ENCODE measurements around the gene MCF2. TPM values are rescaled to one million over a fixed set of nuclear protein-coding genes. Genes with fewer than 3 reads are reported as not detected.

Gene MCF2
- total and polyA plus RNA-seq, 2 of the 4 experiments (the other 2 are of a cell fraction), result 0.07 TPM; not detected in 1

DNA sequence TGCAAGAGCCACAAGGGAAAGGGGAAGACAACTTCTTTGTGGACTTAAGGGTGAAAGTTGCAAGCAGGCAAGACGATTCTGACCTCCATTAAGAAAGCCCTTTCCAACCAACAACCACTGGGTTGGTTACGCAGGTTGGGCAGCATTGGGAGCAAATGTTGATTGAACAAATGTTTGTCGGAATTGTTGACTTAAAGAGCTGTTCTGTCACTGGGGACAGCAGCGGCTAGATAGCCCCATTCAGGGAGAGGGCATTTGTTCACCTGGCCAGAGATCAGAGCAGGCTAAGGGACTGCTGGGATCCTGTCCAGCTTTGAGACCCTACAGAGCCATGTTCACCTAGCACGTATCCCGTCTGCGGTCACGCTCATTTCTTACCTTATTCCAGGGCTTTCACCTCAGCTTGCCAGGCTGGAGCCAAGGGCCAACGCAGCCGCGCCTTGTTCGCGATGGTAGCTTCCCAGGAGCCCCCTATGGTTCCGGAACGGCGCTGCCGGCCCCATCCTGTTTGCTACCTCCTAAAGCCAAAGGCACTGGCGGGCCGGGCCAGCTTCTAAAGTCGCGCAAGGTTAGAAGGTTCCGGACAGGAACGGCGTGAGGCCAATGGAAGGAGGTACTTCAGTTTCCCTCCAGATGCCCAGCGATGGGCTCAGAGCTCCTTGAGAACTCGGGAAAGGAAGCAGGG, 152.8 kb downstream of the MCF2 start:
- no peak overlapping the region for H2AFZ ChIP-seq (replicated peaks; ENCODE audit: low read length, poor library complexity)
- intact Hi-C loops (cut with micrococcal nuclease), result loop anchor here (10.0 kb wide), 1 partner anchor 420 kb away; no protein-coding TSS in a partner anchor
- no peak overlapping the region for H4K5ac ChIP-seq (ENCODE audit: low read depth, low read length)
- BruUV-seq (replicated peaks), result no TSS peak
- no peak overlapping the region for H3K27ac ChIP-seq (ENCODE audit: insufficient read depth, low read length)
- no peaks in the 10 kb centered on the region for H3K4me1 ChIP-seq (ENCODE audit: control insufficient read depth, insufficient read depth, low read length)
- H3K9me1 ChIP-seq (ENCODE audit: insufficient read depth, low read length), result no peaks in the 10 kb centered on the region
- dilution Hi-C loops (cut with HindIII; ENCODE audit: low sequenced_read_pairs, unreplicated experiment), result no loop called here
- H2BK15ac ChIP-seq (ENCODE audit: low read depth, low read length), result no peak overlapping the region
- H3K9me3 ChIP-seq (ENCODE audit: control insufficient read depth, insufficient read depth, low read length), result no peaks in the 10 kb centered on the region
- no peak overlapping the region for H3K4me2 ChIP-seq (ENCODE audit: low read depth, low read length)
- no peak overlapping the region for H4K8ac ChIP-seq (ENCODE audit: low read depth in 2 of 2, low read length in 2 of 2)
- H3K23ac ChIP-seq (ENCODE audit: low read depth, low read length), result no peak overlapping the region
- 52% methylated on average over 6 of the region's 26 CpGs; no CpG with 5 or more reads in 1 of the 2 experiments for WGBS, 2 experiments (ENCODE audit: extremely low coverage in 2 of 2, insufficient read length in 1 of 2)
- no peak overlapping the region for H3K4ac ChIP-seq (ENCODE audit: low read depth, low read length)
- H2BK5ac ChIP-seq (ENCODE audit: low read depth, low read length, poor library complexity, severe bottlenecking), result no peak overlapping the region
- DNase-seq, result no peak
- H2BK20ac ChIP-seq (ENCODE audit: low read depth, low read length), result no peak overlapping the region
- in situ Hi-C loops (cut with MboI; ENCODE audit: low sequenced_read_pairs), result no loop called here
- H4K20me1 ChIP-seq (ENCODE audit: insufficient read depth, low read length), result no peaks in the 10 kb centered on the region
- CTCF ChIA-PET, result no interaction called here
- no peak overlapping the region for H3K56ac ChIP-seq (ENCODE audit: extremely low read depth, insufficient read depth, low read length)
- no peak overlapping the region for H3K4me3 ChIP-seq (ENCODE audit: insufficient read depth, low read depth, low read length)
- H2AK5ac ChIP-seq (ENCODE audit: low read depth, low read length), result no peak overlapping the region
- no peaks in the 10 kb centered on the region; the same call in 1 of the 2 replicates for H3K27me3 ChIP-seq (ENCODE audit: control insufficient read depth, insufficient read depth, low read length)
- H3K9ac ChIP-seq (ENCODE audit: low read depth, low read length), result no peak overlapping the region
- no peak overlapping the region for H3K14ac ChIP-seq (replicated peaks; ENCODE audit: low read depth, low read length)
- no peak for ATAC-seq (ENCODE audit: low read depth)
- no peak overlapping the region for H3K18ac ChIP-seq (ENCODE audit: low read depth, low read length)
- no peak overlapping the region for H4K91ac ChIP-seq (ENCODE audit: insufficient read depth, low read depth, low read length)
- no peaks in the 10 kb centered on the region for H3K36me3 ChIP-seq (ENCODE audit: control insufficient read depth, insufficient read depth, low read length)
- TF ChIP-seq MAFK (IDR thresholded peaks at IDR 0.05; ENCODE audit: low read depth, low read length) (no peak), NFE2L2 (IDR thresholded peaks at IDR 0.05; ENCODE audit: low read depth, low read length) (no peak), FOS (IDR thresholded peaks at IDR 0.05; ENCODE audit: low read depth, low read length) (no peak), RAD21 (IDR thresholded peaks at IDR 0.05; ENCODE audit: low read length) (no peak), RFX5 (IDR thresholded peaks at IDR 0.05; ENCODE audit: low read depth, low read length) (no peak), SMC3 (IDR thresholded peaks at IDR 0.05; ENCODE audit: low read depth, low read length) (no peak), POLR2A (IDR thresholded peaks at IDR 0.05; ENCODE audit: low read depth, low read length) (no peak), BHLHE40 (IDR thresholded peaks at IDR 0.05; ENCODE audit: low read depth, low read length) (no peak), MXI1 (IDR thresholded peaks at IDR 0.05; ENCODE audit: borderline replicate concordance, low read depth, low read length) (no peak), RCOR1 (IDR thresholded peaks at IDR 0.05; ENCODE audit: insufficient replicate concordance, low read length) (no peak), CHD1 (IDR thresholded peaks at IDR 0.05; ENCODE audit: low read depth, low read length) (no peak), CEBPB (IDR thresholded peaks at IDR 0.05; ENCODE audit: low read depth, low read length) (no peak), MAZ (IDR thresholded peaks at IDR 0.05; ENCODE audit: borderline replicate concordance, low read depth, low read length) (no peak)
- TF ChIP-seq, protein P1, sequence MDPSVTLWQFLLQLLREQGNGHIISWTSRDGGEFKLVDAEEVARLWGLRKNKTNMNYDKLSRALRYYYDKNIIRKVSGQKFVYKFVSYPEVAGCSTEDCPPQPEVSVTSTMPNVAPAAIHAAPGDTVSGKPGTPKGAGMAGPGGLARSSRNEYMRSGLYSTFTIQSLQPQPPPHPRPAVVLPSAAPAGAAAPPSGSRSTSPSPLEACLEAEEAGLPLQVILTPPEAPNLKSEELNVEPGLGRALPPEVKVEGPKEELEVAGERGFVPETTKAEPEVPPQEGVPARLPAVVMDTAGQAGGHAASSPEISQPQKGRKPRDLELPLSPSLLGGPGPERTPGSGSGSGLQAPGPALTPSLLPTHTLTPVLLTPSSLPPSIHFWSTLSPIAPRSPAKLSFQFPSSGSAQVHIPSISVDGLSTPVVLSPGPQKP (IDR thresholded peaks at IDR 0.05; ENCODE audit: borderline replicate concordance, low read depth, low read length), result no peak
- TF ChIP-seq, protein P2, sequence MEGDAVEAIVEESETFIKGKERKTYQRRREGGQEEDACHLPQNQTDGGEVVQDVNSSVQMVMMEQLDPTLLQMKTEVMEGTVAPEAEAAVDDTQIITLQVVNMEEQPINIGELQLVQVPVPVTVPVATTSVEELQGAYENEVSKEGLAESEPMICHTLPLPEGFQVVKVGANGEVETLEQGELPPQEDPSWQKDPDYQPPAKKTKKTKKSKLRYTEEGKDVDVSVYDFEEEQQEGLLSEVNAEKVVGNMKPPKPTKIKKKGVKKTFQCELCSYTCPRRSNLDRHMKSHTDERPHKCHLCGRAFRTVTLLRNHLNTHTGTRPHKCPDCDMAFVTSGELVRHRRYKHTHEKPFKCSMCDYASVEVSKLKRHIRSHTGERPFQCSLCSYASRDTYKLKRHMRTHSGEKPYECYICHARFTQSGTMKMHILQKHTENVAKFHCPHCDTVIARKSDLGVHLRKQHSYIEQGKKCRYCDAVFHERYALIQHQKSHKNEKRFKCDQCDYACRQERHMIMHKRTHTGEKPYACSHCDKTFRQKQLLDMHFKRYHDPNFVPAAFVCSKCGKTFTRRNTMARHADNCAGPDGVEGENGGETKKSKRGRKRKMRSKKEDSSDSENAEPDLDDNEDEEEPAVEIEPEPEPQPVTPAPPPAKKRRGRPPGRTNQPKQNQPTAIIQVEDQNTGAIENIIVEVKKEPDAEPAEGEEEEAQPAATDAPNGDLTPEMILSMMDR (conservative IDR thresholded peaks at IDR 0.05; ENCODE audit: low read depth, low read length), result no peak
- TF ChIP-seq, protein P3, sequence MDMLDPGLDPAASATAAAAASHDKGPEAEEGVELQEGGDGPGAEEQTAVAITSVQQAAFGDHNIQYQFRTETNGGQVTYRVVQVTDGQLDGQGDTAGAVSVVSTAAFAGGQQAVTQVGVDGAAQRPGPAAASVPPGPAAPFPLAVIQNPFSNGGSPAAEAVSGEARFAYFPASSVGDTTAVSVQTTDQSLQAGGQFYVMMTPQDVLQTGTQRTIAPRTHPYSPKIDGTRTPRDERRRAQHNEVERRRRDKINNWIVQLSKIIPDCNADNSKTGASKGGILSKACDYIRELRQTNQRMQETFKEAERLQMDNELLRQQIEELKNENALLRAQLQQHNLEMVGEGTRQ (IDR thresholded peaks at IDR 0.05; ENCODE audit: low read depth, low read length), result no peak
- H3K79me1 ChIP-seq (ENCODE audit: low read depth in 1 of 2, low read length in 2 of 2), result no peaks in the 10 kb centered on the region
- no peak overlapping the region for H2BK120ac ChIP-seq (ENCODE audit: low read depth, low read length)
- H2AK9ac ChIP-seq (replicated peaks; ENCODE audit: low read depth, low read length, poor library complexity), result no peak overlapping the region
- POLR2A ChIA-PET (ENCODE audit: unreplicated experiment), result no interaction called here
